ENCODE results near the gene SLC35F3. TPM values are rescaled to one million over a fixed set of nuclear protein-coding genes. Genes with fewer than 3 reads are reported as not detected.

Gene SLC35F3
- total RNA-seq, 1 experiment from 2014 or later: 0.94 TPM

GRCh38 chr1:234253732-234254131 lies 349.3 kb downstream of the SLC35F3 start:
- TF ChIP-seq PRRX2 (CRISPR knock-in tag; IDR thresholded peaks at IDR 0.05) (no peak), ESRRA (CRISPR knock-in tag; IDR thresholded peaks at IDR 0.05; ENCODE audit: borderline replicate concordance) (no peak), EMX1 (CRISPR knock-in tag; IDR thresholded peaks at IDR 0.05) (no peak), SMAD4 (CRISPR knock-in tag; IDR thresholded peaks at IDR 0.05) (no peak), MAX (CRISPR knock-in tag; IDR thresholded peaks at IDR 0.05) (no peak), IRF1 (CRISPR knock-in tag; IDR thresholded peaks at IDR 0.05) (no peak), MYBL2 (CRISPR knock-in tag; IDR thresholded peaks at IDR 0.05) (no peak), KAT7 (CRISPR knock-in tag; IDR thresholded peaks at IDR 0.05; ENCODE audit: borderline replicate concordance) (no peak), CBFB (CRISPR knock-in tag; IDR thresholded peaks at IDR 0.05; ENCODE audit: low read depth) (no peak), GRHL2 (CRISPR knock-in tag; IDR thresholded peaks at IDR 0.05; ENCODE audit: insufficient replicate concordance, severe bottlenecking) (no peak), RORB (CRISPR knock-in tag; IDR thresholded peaks at IDR 0.05) (no peak), GABPB1 (CRISPR knock-in tag; IDR thresholded peaks at IDR 0.05) (no peak), ETV6 (CRISPR knock-in tag; IDR thresholded peaks at IDR 0.05) (no peak), PRDM15 (CRISPR knock-in tag; IDR thresholded peaks at IDR 0.05) (no peak), GTF2I (CRISPR knock-in tag; conservative IDR thresholded peaks at IDR 0.05) (no peak), TCF7 (CRISPR knock-in tag; IDR thresholded peaks at IDR 0.05; ENCODE audit: low read depth) (no peak), FOXK1 (CRISPR knock-in tag; IDR thresholded peaks at IDR 0.05) (no peak), IRF2 (CRISPR knock-in tag; IDR thresholded peaks at IDR 0.05; ENCODE audit: borderline replicate concordance, low read depth) (no peak), PREB (CRISPR knock-in tag; IDR thresholded peaks at IDR 0.05; ENCODE audit: borderline replicate concordance) (no peak), NFE2L1 (CRISPR knock-in tag; IDR thresholded peaks at IDR 0.05) (no peak)
- no peak for DNase-seq (ENCODE audit: low spot score)

GRCh38 chr1:234256359-234256758 lies 351.9 kb downstream of the SLC35F3 start:
- ChIA-PET CTCF (interaction anchor here (1.0 kb wide), 1 partner anchor 53 kb away, joined by 4 read pairs; no protein-coding TSS in a partner anchor), POLR2A (no interaction called here)
- DNase-seq (ENCODE audit: low spot score) (no peak), ATAC-seq (no peak)
- H3K36me3 Mint-ChIP-seq: peaks cover 5% of the 10 kb centered on the region; the same call in 1 of the 2 replicates
- H3K4me1 Mint-ChIP-seq: peaks cover 18% of the 10 kb centered on the region
- no peak overlapping the region for H3K27ac Mint-ChIP-seq
- H3K27me3 Mint-ChIP-seq (ENCODE audit: low read depth): no peaks in the 10 kb centered on the region
- H3K4me3 Mint-ChIP-seq: no peak overlapping the region
- H3K9me3 Mint-ChIP-seq: peaks cover 17% of the 10 kb centered on the region
- no peak for TF ChIP-seq CREM (CRISPR knock-in tag; IDR thresholded peaks at IDR 0.05)
- no peak for TF ChIP-seq ZNF281 (CRISPR knock-in tag; IDR thresholded peaks at IDR 0.05)
- TF ChIP-seq RELA (CRISPR knock-in tag; IDR thresholded peaks at IDR 0.05; ENCODE audit: borderline replicate concordance): no peak
- no peak for TF ChIP-seq CBFB (CRISPR knock-in tag; IDR thresholded peaks at IDR 0.05; ENCODE audit: low read depth)
- TF ChIP-seq PRDM15 (CRISPR knock-in tag; IDR thresholded peaks at IDR 0.05): no peak
- TF ChIP-seq ZNF317 (CRISPR knock-in tag; IDR thresholded peaks at IDR 0.05; ENCODE audit: borderline replicate concordance, low read depth): no peak
- no peak for TF ChIP-seq MYBL2 (CRISPR knock-in tag; IDR thresholded peaks at IDR 0.05)

More at GRCh38 chr1:234253732-234254131, 349.3 kb downstream of the SLC35F3 start:
- H3K9me3 Mint-ChIP-seq: peaks cover 20% of the 10 kb centered on the region
- H3K4me1 Mint-ChIP-seq: peaks cover 17% of the 10 kb centered on the region
- ATAC-seq: no peak
- no peak overlapping the region for H3K4me3 Mint-ChIP-seq
- ChIA-PET CTCF (interaction anchor here (1.9 kb wide), 1 partner anchor 56 kb away, joined by 7 read pairs; no protein-coding TSS in a partner anchor), POLR2A (interaction anchor here (0.6 kb wide), 1 partner anchor 1301 kb away, joined by 3 read pairs; no protein-coding TSS in a partner anchor)
- no peaks in the 10 kb centered on the region for H3K27me3 Mint-ChIP-seq (ENCODE audit: low read depth)
- peaks cover 5% of the 10 kb centered on the region; the same call in 1 of the 2 replicates for H3K36me3 Mint-ChIP-seq
- no peak overlapping the region for H3K27ac Mint-ChIP-seq
